HG02610 (cell line): ENCODE results near the gene OGG1.
A peak's percentile ranks its signal among the peaks of the same experiment; 100 is the strongest.
"Not testable (repeated sequence)": the region's sequence is repeated elsewhere in the genome, so short reads cannot be mapped to it uniquely, and the experiment has no call there.

Experiments
- ATAC-seq: cut with Tn5 transposase; IDR thresholded peaks from one replicate; pipeline ENCODE4 v1.9.1; 2021; ENCODE audit warnings: mild to moderate bottlenecking, moderate library complexity; ENCODE audit not compliant: unreplicated experiment

Gene OGG1

DNA sequence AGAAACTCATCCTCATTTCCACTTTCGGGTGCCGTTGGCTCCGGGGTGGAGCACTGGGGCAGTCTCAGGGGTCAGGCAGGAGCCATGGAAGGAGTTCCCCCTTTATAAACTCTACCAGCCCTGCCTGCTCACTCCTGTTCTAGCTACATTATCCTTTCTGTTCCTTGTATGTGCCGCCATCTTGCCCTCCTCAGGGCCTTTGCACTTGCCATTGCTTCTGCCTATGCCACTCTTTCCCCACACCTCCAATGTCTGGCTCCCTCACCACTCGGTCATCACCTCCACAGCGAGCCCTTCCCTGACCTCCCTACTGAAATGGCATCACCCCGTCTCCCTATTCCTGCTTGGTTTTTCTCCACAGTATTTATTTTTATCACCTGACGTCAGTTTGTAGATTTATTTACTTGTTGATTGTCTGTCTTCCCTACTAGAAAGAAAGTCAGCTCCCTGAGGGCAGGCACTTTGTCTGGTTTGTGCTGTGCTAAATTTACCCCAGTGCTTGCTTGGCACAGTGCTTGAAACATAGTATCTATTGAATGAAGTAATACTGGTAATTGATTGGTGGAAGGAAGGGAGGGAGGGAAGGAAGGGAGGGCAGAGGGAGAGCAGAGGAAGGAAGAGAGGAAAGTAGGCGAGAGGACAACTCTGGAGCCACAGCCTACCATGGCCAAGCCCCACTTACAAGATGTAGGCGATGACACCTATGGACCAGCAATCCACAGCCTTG, 11.2 kb downstream of the OGG1 start:
- no peak for ATAC-seq

DNA sequence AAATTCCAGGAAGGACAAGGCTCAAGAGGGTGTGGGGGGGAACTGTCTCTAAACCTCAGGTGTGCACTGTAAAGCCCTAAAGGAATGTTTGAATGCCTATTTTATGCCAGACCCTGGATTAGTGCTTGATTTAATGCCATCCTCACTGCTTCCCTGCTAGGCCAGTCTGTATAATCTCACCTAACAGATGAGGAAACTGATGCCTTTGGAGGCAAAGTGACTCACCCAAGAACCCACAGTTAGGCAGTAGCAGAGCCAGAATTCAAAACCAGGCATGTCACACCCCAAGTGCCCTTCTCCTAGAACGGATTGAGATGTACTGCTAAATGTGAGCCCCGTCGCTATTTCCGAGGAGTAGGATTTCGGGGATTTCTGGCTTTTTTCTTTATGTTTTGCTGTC, 12.2 kb downstream of the OGG1 start:
- ATAC-seq = no peak

DNA sequence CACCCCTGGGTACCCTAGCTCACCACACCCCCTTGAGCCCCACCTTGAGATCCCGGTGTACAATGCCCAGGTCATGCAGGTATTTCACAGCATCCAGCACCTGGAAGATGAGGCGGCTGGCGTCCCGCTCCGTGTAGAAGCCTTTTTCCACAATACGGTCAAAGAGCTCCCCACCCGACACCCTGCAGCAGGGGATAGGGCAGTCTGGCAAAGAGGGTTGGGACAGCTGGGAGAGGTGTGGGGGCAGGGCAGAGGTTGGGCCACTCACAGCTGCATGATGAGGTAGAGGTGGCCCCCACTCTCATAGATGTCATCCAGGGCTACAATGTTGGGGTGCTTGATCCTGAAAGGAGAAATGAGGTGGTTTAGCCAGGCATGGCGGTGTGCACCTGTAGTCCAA, 13.1 kb downstream of the OGG1 start:
- ATAC-seq = no peak

DNA sequence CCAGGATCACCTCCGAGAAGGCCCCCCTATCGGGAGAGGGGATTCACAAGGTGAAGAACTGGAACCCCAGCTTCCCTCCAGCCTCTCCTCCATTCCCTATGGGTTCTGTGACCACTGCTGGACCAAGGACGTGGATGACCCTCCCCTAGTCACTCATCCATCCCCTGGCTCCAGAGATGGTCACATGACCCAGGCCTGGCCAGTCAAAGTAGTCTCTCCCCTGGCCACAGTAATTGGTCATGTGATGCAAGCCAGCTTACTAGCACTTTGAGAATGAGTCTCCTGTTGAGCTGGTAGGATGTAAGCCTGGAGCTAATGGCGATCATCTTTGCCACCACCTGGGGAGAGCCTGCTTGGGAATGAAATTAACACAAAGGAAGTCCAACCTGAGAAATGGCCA, 16.1 kb downstream of the OGG1 start:
- no peak for ATAC-seq

DNA sequence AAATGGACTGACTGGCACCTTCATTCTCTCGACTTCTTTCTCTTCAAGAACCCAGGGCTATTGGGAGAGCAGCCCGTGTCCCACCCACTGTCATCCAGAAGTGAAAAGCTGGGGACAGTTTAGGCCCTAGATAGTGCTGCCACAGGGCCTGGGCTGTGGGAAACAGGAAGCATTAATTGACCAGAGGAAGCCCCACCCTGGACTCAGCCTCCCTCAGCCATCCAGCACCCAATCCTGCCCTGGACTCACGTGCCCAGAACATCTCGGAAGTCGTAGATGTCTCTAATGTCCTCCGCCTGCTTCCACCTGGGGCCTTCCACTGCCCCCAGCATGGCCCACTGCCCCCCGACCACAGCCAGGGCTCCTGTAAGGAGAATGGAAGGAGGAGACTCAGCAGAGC, 17.7 kb downstream of the OGG1 start:
- ATAC-seq = no peak

DNA sequence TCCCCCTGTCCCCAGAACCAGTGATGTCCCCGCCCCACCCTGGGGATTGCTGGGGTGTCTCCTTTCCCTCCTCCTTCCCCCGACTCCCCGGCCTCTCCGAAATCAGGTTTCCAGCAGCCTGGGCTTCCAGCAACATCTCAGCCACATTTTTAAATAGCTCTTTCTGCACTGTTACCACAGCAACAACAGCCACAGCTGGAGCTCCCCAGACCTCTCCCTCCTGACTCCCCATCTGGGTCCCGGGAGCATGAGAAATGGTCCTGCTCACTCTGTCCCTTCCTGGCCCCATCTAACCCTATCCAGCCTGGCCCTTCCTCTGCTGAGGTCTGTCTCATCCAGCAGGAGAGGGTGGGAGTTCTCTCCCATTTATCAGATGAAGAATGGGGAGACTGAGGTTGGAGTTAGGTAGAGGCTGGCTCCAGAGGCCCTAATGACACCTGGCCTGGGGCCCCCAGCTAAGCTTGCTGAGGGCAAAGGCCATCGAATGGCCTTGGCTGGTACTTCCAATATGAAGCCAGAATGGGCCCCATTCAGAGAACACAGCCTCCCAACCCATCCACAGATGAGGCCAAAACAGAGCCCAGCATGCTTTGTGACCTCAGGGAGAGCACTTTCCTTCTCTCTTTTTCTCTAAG, 18.5 kb downstream of the OGG1 start:
- ATAC-seq = no peak

DNA sequence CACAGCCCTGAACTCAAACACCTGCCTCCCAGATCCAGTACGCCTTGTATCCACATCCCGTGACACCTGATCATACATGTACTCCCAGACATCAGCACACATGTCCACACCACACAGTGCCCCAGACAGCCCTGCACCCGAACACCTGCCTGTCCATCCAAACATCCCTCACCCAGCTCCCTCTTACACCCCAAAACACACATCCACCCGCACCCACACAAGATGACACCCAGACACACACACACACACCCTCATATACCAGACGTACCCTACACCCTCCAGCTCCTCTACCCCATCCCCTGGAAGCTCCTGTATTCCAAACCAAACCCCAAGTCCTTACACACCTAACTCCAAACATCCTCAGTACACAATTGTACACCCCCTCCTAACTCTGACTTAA, 19.3 kb downstream of the OGG1 start:
- ATAC-seq = no peak

DNA sequence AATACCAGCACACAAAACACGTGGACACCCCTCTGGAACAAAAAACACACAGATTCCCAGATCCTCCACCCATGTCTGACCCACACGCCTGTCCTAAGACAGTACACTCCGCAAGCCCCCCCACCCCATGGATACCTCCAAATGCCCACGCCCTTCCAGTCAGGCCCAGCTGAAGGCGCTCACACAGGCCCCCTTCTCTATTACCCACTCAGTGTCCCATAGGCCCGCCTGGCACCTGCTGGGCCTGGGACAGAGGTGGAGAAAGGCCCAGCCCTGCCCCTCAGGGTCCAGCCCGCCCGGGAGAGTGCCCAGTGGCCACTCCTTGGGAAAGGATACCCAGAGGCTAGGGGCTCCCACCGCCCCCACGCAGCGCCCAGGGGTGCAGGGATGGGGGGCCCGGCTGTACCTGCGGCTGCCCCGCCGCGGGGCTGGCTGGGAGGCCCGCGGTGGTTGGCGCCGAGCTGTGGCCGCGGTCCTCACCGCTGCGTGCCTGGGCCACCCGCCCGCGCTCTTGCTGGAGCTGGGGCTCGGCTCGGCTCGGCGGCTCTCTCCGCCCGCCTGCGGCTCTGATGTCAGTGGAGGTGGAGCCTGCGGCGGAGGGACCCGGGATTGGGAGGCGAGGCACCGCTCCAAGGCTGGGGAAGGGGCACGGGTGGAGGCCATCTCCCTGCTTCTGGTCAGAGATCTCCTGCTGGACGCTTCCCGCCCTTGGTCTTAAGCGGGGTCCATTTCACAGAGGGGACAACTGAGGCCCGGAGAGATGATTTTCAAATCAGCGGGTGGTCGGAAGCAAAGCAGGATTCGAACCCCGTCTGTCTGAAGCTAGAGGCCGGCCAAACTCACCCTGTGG, 19.9 kb downstream of the OGG1 start, which contains the start of gene CAMK1:
CAMK1 (minus strand) TSS at position 522 of the 850 bp plus-strand sequence. CDS start 2,198 bp downstream, outside the sequence.
- ATAC-seq = peak; percentile 71

DNA sequence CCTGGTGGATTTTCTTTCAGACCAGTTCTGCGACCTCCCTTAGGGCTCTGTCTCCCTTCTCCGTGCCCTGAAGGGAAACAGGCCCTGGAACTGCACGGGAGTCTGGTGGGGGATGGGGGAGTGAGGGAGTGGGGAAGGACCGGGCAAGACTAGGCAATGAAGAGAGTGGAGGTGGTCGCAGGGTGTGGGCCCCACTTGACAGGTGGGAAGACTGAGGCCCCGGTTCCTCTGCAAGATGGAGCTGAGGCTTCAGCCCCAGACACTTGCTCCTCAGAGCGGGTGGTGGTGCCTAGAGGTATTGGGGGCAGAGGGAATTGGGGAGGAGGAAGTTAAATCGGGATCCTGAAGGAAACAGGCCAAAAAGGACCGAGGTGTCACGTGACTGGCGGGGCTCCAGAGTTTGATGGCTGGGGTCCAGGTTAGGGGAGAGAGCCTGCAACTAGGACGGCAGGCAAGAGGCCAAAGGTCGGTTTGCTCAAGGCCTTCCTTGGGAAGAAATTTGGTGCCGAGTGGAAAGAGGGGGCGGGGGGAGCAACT, 20.6 kb downstream of the OGG1 start:
- no peak for ATAC-seq

DNA sequence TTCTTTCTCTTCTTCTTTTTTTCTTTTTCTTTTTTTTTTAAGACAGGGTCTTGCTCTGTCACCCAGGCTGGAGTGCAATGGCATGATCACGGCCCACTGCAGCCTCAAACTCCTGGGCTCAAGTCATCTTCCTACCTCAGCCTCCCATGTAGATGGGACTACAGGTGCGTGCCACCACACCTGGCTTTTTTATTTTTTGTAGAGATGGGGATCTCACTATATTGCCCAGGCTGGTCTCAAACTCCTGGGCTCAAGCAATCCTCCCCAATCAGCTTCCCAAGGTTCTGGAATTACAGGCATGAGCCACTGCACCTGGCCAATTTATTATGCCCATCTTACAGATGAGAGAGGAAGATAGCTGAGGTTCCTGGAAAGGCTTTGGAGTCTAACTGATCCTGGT, 21.3 kb downstream of the OGG1 start:
- not testable (repeated sequence) for ATAC-seq

DNA sequence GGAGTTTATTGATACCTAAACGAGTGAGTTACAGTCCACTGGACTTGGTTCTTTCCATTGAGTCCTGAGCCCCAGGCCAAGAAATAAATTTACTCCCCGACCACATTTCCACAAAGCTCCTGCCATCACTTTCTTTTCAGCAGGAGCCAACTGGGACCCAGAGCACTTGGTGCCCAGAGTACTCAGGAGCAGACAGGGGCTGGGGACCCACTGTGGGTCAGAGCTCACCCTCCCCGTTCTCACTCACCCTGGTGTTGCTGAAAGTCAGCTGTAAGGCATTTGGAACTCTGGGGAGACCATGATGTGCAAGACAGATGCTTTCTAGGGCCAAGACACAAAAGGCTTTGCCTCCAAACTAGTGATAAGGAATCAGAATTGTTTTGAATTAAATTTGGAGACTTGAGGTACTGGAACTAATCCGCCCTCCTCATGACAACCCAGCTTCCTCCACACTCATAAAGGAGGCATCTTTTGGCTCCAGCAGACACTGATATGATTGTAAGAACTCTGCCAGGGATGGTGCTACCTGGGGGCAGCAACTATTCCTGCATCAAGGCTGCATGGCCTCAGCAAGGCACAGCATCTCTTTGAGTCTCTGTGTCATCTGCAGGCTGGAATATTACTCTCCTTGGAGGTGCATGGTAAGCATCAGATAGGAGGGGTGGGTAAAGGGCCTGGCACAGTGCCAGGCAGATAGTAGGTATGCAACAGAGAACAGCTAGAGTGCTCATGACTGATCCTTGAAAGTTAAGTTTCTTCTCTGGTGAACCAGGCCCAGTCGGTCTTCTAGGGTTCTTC, 27.3 kb downstream of the OGG1 start:
- no peak for ATAC-seq

DNA sequence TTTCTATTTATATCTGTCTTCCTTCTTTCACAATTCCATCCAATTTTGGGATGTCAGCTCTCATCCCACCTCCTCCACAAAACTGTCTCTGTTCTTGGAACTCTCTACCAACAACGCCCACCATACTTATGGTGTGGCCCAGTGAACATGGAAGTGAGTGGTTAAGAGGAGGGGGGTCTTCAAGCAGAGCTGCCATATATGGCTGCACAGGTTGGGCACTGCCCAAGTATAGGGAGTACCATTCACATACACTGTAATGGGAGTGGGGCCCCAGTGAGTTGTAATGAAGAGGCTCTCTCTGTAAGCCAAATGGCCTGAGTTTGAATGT, 27.9 kb downstream of the OGG1 start:
- no peak for ATAC-seq

DNA sequence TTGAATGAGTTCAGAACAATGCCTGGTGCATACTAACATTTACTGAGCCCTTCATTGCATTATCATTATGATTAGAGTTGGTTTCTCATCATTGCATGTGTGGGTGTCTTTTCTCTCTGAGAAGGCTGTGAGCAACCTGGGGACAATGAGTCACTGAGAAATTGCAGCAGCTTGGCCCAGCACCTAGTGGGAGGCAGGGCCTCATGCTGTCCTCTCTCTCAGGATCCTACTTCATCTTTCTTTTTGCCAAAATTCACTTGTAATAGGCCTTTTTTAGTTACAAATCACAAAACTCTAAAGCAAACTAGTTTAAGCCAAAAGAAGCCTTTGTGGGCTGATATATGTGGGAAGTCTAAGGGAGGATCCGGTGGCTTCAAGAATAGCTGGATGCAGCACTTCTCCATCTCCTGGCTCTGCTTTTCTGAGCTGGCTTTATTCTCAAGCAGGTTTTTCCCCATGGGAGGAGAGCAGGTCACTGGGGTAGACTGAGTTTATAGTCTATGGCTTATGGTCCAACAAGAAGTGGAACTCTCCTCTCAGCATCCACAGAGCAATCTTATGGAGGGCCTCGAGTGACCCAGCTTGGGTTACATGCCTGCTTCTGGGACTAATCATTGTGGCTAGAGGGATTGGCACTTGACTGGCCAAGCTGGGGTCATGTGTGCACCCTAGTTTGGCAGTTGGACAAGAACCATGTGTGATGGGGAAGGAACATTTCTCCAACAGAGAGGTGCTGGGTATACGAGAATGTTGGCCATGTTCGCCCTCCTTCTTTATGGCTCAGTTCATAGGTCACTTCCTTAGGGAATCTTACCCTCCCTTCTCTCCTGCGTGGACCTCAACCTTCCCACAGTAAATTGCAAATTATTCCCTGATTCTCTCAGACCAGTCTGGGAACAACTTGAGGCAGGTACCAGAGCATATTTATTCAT, 28.7 kb downstream of the OGG1 start:
- no peak for ATAC-seq

DNA sequence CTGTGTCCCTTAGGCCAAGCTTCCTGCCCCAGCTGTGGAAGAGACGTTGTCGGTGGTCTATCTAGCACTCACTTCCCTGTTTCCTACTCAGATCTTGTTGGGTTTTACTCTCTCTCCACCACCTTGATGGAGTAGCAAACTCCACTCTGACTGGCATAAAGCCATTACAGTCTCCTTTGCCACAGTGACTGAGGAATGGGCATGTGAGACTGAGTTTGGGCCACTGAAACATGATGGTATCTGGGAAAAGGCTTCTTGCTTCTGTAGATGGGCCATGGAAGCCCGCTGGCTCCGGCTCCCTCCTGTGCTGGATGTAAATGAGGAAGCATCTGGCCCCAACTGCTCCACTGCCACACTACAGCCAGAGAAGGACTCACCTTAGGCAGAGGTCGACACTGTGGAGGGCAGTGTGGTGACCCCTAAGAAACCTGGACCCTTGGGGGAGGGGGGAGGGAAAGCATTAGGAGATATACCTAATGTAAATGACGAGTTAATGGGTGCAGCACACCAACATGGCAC, 29.4 kb downstream of the OGG1 start:
- ATAC-seq = no peak

DNA sequence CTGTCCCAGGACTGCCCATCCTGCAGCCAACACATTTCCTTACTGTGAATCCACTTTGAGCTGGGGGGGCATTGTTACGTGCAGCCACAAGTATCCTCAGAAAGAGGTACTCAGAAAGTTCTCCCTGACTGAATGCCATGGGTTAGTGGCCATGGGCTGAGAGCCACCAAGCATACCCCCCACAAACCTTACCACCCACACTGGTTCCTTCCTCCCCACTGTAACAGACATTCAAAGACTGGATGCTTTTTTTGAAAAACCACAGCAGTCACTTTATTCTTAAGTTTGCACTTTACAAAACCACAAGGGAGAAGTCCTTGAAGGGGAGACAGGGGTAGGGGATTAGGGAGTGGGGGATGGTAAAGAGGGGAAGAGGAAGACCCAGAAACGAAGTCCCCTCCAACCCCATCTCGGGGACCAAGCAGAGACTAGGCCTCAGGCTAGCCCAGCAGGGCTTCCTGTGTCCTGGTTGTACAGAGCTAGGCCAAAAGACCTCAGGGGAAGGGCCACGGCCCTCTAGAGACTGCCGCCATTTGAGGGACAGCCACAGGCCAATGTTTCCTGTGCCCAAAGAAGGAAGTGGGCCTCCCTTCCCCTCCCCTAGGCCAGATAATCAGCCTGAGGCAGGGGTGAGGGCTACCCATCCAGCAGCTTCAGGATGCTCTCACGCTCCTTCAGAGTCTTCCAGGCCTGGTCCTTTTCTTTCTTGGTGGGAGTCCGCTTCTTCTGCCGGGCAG, 30.1 kb downstream of the OGG1 start:
- peak; percentile 51 for ATAC-seq

DNA sequence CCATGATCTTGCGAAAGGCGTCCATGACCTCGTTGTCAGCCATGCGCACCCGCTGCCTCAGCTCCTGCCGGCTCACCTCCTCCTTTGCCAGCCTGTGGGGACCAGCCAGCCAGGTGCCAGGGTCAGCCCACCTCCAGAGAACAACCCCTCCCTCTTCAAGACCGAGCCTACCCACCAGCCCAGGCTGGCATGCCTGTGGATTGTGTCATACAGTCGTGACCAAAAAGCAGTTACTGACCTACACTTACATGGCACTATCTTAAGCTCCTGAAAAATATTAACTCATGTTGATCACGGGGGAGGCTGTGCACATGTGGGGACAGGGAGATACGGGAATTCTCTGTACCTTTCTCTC, 30.7 kb downstream of the OGG1 start:
- ATAC-seq = no peak

DNA sequence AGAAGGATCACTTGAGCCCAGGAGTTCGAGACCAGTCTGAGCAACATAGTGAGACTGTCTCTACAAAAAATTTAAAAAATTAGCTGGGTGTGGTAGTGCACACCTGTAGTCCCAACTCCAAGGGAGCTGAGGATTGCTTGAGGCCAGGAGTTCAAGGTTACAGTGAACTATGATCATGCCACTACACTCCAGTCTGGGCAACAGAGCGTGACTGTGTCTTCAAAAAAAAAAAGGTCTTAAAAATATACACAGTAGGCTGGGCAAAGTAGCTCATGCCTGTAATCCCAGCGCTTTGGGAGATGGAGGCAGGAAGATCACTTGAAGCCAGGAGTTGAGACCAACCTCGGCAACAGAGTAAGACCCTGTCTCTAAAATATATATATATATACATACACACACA, 31.2 kb downstream of the OGG1 start:
- ATAC-seq = no peak

DNA sequence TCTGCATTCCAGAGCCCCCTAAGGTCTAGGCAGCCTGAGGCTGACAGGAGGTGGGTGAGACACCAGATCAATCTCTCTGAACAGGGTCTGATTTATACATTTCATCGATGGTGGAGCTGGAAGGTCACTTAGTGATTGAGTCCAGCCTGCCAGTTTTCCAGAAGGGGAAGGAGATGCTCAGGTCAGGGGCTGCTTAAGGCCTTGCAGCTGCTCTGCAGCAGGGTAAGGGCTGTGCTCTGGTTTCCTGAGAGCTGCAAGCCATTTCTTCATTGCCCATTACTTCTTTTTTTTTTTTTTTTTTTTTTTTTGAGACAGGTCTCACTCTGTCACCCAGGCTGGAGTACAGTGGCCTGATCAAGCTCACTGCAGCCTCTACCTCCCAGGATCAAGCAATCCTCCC, 31.8 kb downstream of the OGG1 start:
- ATAC-seq = no peak
